ENCODE results near the gene NUP42.
"Not testable (repeated sequence)": the region's sequence is repeated elsewhere in the genome, so short reads cannot be mapped to it uniquely, and the experiment has no call there.

The NUP42 gene

GRCh38 chr7:23204241-23204640 lies 22.4 kb downstream of the NUP42 start:
- DNase-seq (ENCODE audit: low read depth in 2 of 2), result no peak

GRCh38 chr7:23205577-23205908 lies 23.7 kb downstream of the NUP42 start:
- DNase-seq (ENCODE audit: low read depth in 2 of 2), result no peak

- no peak for DNase-seq (ENCODE audit: low read depth in 2 of 2)
Observed at GRCh38 chr7:23205909-23206767, 24.3 kb downstream of the NUP42 start.

GRCh38 chr7:23207021-23207420 lies 25.2 kb downstream of the NUP42 start:
- DNase-seq (ENCODE audit: low read depth in 2 of 2), result no peak

GRCh38 chr7:23207884-23208283 lies 26.0 kb downstream of the NUP42 start:
- no peak for DNase-seq (ENCODE audit: low read depth in 2 of 2)

GRCh38 chr7:23208316-23208715 lies 26.5 kb downstream of the NUP42 start:
- DNase-seq (ENCODE audit: low read depth in 2 of 2), result no peak

GRCh38 chr7:23210506-23210905 lies 28.7 kb downstream of the NUP42 start:
- DNase-seq (ENCODE audit: low read depth in 2 of 2), result no peak

- no peak for DNase-seq (ENCODE audit: low read depth in 2 of 2)
Observed at GRCh38 chr7:23211589-23211988, 29.7 kb downstream of the NUP42 start.

GRCh38 chr7:23212395-23212794 lies 30.5 kb downstream of the NUP42 start:
- DNase-seq (ENCODE audit: low read depth in 2 of 2), result no peak

- no peak for DNase-seq (ENCODE audit: low read depth in 2 of 2)
Observed at GRCh38 chr7:23212841-23213240, 31.0 kb downstream of the NUP42 start.

GRCh38 chr7:23213755-23214154 lies 31.9 kb downstream of the NUP42 start:
- no peak for DNase-seq (ENCODE audit: low read depth in 2 of 2)

GRCh38 chr7:23214423-23214822 lies 32.6 kb downstream of the NUP42 start:
- no peak for DNase-seq (ENCODE audit: low read depth in 2 of 2)

GRCh38 chr7:23214938-23215337 lies 33.1 kb downstream of the NUP42 start:
- DNase-seq (ENCODE audit: low read depth in 2 of 2), result no peak

GRCh38 chr7:23216021-23216420 lies 34.2 kb downstream of the NUP42 start:
- no peak for DNase-seq (ENCODE audit: low read depth in 2 of 2)

GRCh38 chr7:23218196-23218595 lies 36.3 kb downstream of the NUP42 start:
- no peak for DNase-seq (ENCODE audit: low read depth in 2 of 2)

GRCh38 chr7:23220690-23221305 lies 39.0 kb downstream of the NUP42 start:
- no peak for DNase-seq (ENCODE audit: low read depth in 2 of 2)

- DNase-seq (ENCODE audit: low read depth in 2 of 2), result no peak
Observed at GRCh38 chr7:23222439-23223030, 40.7 kb downstream of the NUP42 start.

- DNase-seq (ENCODE audit: low read depth in 2 of 2), result not testable (repeated sequence)
Observed at GRCh38 chr7:23224364-23224763, 42.5 kb downstream of the NUP42 start.

- no peak for DNase-seq (ENCODE audit: low read depth in 2 of 2)
Observed at GRCh38 chr7:23226844-23227450, 45.1 kb downstream of the NUP42 start.

GRCh38 chr7:23228412-23228811 lies 46.6 kb downstream of the NUP42 start:
- DNase-seq (ENCODE audit: low read depth in 2 of 2), result no peak

- no peak for DNase-seq (ENCODE audit: low read depth in 2 of 2)
Observed at GRCh38 chr7:23230641-23231101, 48.8 kb downstream of the NUP42 start.

- no peak for DNase-seq (ENCODE audit: low read depth in 2 of 2)
Observed at GRCh38 chr7:23232966-23233365, 51.1 kb downstream of the NUP42 start.

Measured in activated CD8-positive, alpha-beta memory T cell treated with anti-CD3 and anti-CD28 coated beads for 4 hours (primary cell).